OCI-LY3 (cell line): ENCODE results near the gene WNT9B.

Source experiments
- H2AFZ ChIP-seq: fragments of 200-600, 300-600 bp; shearing (Covaris generic); 2 replicates; pipeline ENCODE4 v1.6.0; 2014; ENCODE audit warnings: antibody characterized with exemption, low read depth, low read length
- H3K27ac ChIP-seq: fragments of 200-600, 300-600 bp; sonication (generic); 2 replicates; pipeline ENCODE4 v1.5.1; 2014; ENCODE audit warnings: mild to moderate bottlenecking, low read length, moderate library complexity, mixed read lengths
- H3K27me3 ChIP-seq: fragments of 200-600, 300-600 bp; sonication (generic); 2 replicates; pipeline ENCODE4 v1.6.1; 2014; ENCODE audit warnings: low read depth, low read length, mixed read lengths
- H3K36me3 ChIP-seq: fragments of 200-600, 300-600 bp; sonication (generic); replicated peaks from 2 replicates; pipeline ENCODE3; 2014; ENCODE audit warnings: low read depth, low read length, mixed read lengths
- H3K4me1 ChIP-seq: fragments of 300-600, 200-600 bp; sonication (generic); 2 replicates; pipeline ENCODE4 v1.6.1; 2014; ENCODE audit warnings: low read length, mixed read lengths
- H3K4me2 ChIP-seq: fragments of 200-600, 300-600 bp; sonication (generic); 2 replicates; pipeline ENCODE4 v1.6.1; 2014; ENCODE audit warnings: low read length, mixed read lengths
- H3K4me3 ChIP-seq: fragments of 300-600, 200-600 bp; sonication (generic); 2 replicates; pipeline ENCODE4 v1.5.1; 2014; ENCODE audit warnings: antibody characterized with exemption, mild to moderate bottlenecking, low read length, moderate library complexity
- H3K79me2 ChIP-seq: fragments of 300-600, 200-600 bp; shearing (Covaris generic); 2 replicates; pipeline ENCODE4 v1.6.1; 2014; ENCODE audit warnings: mild to moderate bottlenecking, low read length, mixed read lengths
- H3K9ac ChIP-seq: fragments of 300-600, 200-600 bp; shearing (Covaris generic); 2 replicates; pipeline ENCODE4 v1.6.0; 2014; ENCODE audit warnings: mild to moderate bottlenecking, low read length, moderate library complexity
- H3K9me3 ChIP-seq: fragments of 200-600, 300-600 bp; shearing (Covaris generic); 2 replicates; pipeline ENCODE4 v1.6.1; 2014; ENCODE audit warnings: low read length, mixed read lengths; ENCODE audit not compliant: insufficient read depth
- H4K20me1 ChIP-seq: fragments of 200-600, 300-600 bp; sonication (generic); 2 replicates; pipeline ENCODE4 v1.6.1; 2016; ENCODE audit warnings: low read length, mixed read lengths; ENCODE audit not compliant: insufficient read depth
- CTCF ChIP-seq: fragments of 200-600, 300-600 bp; sonication (generic); IDR thresholded peaks from 2 replicates; pipeline ENCODE4 v1.5.1; 2014; ENCODE audit warnings: antibody characterized with exemption, low read length, low read depth
- EZH2phosphoT487 ChIP-seq: fragments of 200-600 bp; shearing (Covaris generic); IDR thresholded peaks from 2 replicates; pipeline ENCODE4 v1.6.1; 2018; ENCODE audit warnings: antibody characterized with exemption, mixed run types, low read depth

WNT9B gene

GRCh38 chr17:46898860-46899259 lies 47.5 kb downstream of the WNT9B start:
- no peaks in the 10 kb centered on the region for H4K20me1 ChIP-seq
- H3K79me2 ChIP-seq: no peaks in the 10 kb centered on the region
- TF ChIP-seq CTCF (no peak), EZH2phosphoT487 (no peak)
- H2AFZ ChIP-seq: no peak overlapping the region
- H3K9me3 ChIP-seq: no peaks in the 10 kb centered on the region
- no peak overlapping the region for H3K4me2 ChIP-seq
- no peak overlapping the region for H3K4me3 ChIP-seq
- H3K27ac ChIP-seq: no peak overlapping the region
- no peaks in the 10 kb centered on the region for H3K27me3 ChIP-seq
- H3K9ac ChIP-seq: no peak overlapping the region
- H3K4me1 ChIP-seq: peaks cover 7% of the 10 kb centered on the region; the same call in 1 of the 2 replicates
- no peaks in the 10 kb centered on the region for H3K36me3 ChIP-seq

GRCh38 chr17:46901291-46901690 lies 49.9 kb downstream of the WNT9B start:
- no peak overlapping the region for H2AFZ ChIP-seq
- no peaks in the 10 kb centered on the region for H3K9me3 ChIP-seq
- H3K4me1 ChIP-seq: no peaks in the 10 kb centered on the region
- H3K36me3 ChIP-seq: no peaks in the 10 kb centered on the region
- H4K20me1 ChIP-seq: no peaks in the 10 kb centered on the region
- H3K9ac ChIP-seq: no peak overlapping the region
- no peaks in the 10 kb centered on the region for H3K27me3 ChIP-seq
- H3K4me2 ChIP-seq: no peak overlapping the region
- no peaks in the 10 kb centered on the region for H3K79me2 ChIP-seq
- TF ChIP-seq EZH2phosphoT487: no peak
- TF ChIP-seq CTCF: no peak
- H3K4me3 ChIP-seq: no peak overlapping the region
- no peak overlapping the region for H3K27ac ChIP-seq

GRCh38 chr17:46903762-46904672 lies 52.6 kb downstream of the WNT9B start:
- Histone ChIP-seq H3K79me2 (no peaks in the 10 kb centered on the region), H3K27me3 (no peaks in the 10 kb centered on the region), H3K36me3 (no peaks in the 10 kb centered on the region), H4K20me1 (no peaks in the 10 kb centered on the region), H3K9ac (no peak overlapping the region), H3K4me3 (no peak overlapping the region), H3K27ac (no peak overlapping the region), H2AFZ (no peak overlapping the region), H3K4me1 (no peaks in the 10 kb centered on the region), H3K4me2 (no peak overlapping the region), H3K9me3 (no peaks in the 10 kb centered on the region)
- no peak for TF ChIP-seq EZH2phosphoT487
- TF ChIP-seq CTCF: no peak

GRCh38 chr17:46908068-46908737 lies 56.8 kb downstream of the WNT9B start:
- no peak for TF ChIP-seq CTCF
- no peak for TF ChIP-seq EZH2phosphoT487

More at GRCh38 chr17:46908068-46908737, 56.8 kb downstream of the WNT9B start:
- Histone ChIP-seq H3K4me1 (no peaks in the 10 kb centered on the region), H2AFZ (no peak overlapping the region), H3K9me3 (no peaks in the 10 kb centered on the region), H3K79me2 (no peaks in the 10 kb centered on the region), H3K4me3 (no peak overlapping the region), H4K20me1 (no peaks in the 10 kb centered on the region), H3K4me2 (no peak overlapping the region), H3K27ac (no peak overlapping the region), H3K27me3 (peaks cover 5% of the 10 kb centered on the region; the same call in 1 of the 2 replicates), H3K9ac (no peak overlapping the region), H3K36me3 (no peaks in the 10 kb centered on the region)
